Measurements from ENCODE around the gene FOXN4. TPM values are rescaled to one million over a fixed set of nuclear protein-coding genes. Genes with fewer than 3 reads are reported as not detected.
A peak's percentile ranks its signal among the peaks of the same experiment; 100 is the strongest.

Gene FOXN4
- total RNA-seq, 4 donors from 2014 or later, result not detected

DNA sequence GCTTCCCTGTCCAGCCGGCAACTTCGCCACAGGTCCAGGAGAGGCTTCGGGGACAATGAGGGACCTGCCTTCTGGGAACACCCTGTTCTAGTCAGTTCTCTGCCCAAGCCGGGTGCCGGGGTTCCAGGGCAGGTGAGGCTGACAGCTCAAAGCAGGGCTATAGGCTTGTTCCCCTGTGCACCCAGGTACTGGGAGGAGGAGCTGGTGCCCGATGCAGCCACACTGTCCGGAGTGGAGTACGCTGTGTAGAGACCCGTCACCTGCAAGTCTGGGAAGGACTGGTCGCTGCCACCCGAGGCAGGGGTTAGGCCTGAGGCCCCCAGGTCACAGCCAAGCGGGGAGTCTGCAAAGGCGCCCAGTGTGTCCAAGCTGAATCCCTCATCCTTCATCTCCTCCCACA is 29.6 kb downstream of the FOXN4 start:
- Histone ChIP-seq H3K36me3 (no peaks in the 10 kb centered on the region), H3K27me3 (no peaks in the 10 kb centered on the region), H3K27ac (no peak overlapping the region), H3K4me3 (no peak overlapping the region), H3K4me1 (peaks cover 8% of the 10 kb centered on the region), H3K9me3 (no peaks in the 10 kb centered on the region)
- no peak for TF ChIP-seq POLR2A (IDR thresholded peaks at IDR 0.05)
- TF ChIP-seq CTCF (IDR thresholded peaks at IDR 0.05), result no peak
- no peak for TF ChIP-seq POLR2AphosphoS5 (IDR thresholded peaks at IDR 0.05)
- TF ChIP-seq EP300 (IDR thresholded peaks at IDR 0.05), result no peak
- 96% methylated on average over 12 of the region's 13 CpGs for WGBS
- no peak for DNase-seq (ENCODE audit: low spot score in 2 of 2)

DNA sequence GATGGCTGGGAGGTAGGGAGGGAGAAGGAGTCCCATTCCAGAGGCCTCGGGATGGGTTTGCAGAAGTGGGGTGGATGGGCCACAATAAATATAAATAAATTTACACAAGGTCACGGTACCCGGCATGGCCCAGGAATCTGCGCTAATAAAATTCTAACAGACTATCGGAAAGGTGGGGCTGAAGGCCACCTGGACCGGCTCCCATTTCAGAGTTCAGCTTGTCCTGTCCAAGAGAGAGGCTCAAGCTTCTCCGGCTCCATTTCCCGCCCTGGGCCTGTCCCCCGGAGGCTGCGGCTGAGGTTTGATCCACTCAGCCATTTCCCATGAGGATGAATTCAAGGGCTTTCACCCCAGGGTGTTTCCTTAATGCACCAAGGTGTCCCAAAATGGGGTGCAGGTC is 30.2 kb downstream of the FOXN4 start:
- Histone ChIP-seq H3K27ac (no peak overlapping the region), H3K9me3 (no peaks in the 10 kb centered on the region), H3K27me3 (no peaks in the 10 kb centered on the region), H3K36me3 (no peaks in the 10 kb centered on the region), H3K4me1 (peaks cover 8% of the 10 kb centered on the region), H3K4me3 (no peak overlapping the region)
- WGBS, result 79% methylated on average over 7 of the region's 10 CpGs
- TF ChIP-seq POLR2AphosphoS5 (IDR thresholded peaks at IDR 0.05) (no peak), EP300 (IDR thresholded peaks at IDR 0.05) (no peak), POLR2A (IDR thresholded peaks at IDR 0.05) (no peak), CTCF (IDR thresholded peaks at IDR 0.05) (no peak)
- DNase-seq (ENCODE audit: low spot score in 2 of 2), result no peak

GRCh38 chr12:109277899-109278762 is 31.0 kb downstream of the FOXN4 start:
- H3K9me3 ChIP-seq, result no peaks in the 10 kb centered on the region
- H3K4me3 ChIP-seq, result no peak overlapping the region
- no peaks in the 10 kb centered on the region for H3K27me3 ChIP-seq
- no peak for DNase-seq (ENCODE audit: low spot score in 2 of 2)
- H3K36me3 ChIP-seq, result no peaks in the 10 kb centered on the region
- H3K4me1 ChIP-seq, result peaks cover 8% of the 10 kb centered on the region
- WGBS, result 33% methylated on average over 15 of the region's 15 CpGs
- TF ChIP-seq EP300 (IDR thresholded peaks at IDR 0.05) (no peak), POLR2AphosphoS5 (IDR thresholded peaks at IDR 0.05) (peak in 2 of 3 donors; percentile 21 to 44), CTCF (IDR thresholded peaks at IDR 0.05) (no peak)
- H3K27ac ChIP-seq, result peak overlapping the region; percentile 27

- Histone ChIP-seq H3K4me1 (peaks cover 8% of the 10 kb centered on the region), H3K4me3 (no peak overlapping the region), H3K27ac (no peak overlapping the region), H3K9me3 (no peaks in the 10 kb centered on the region), H3K27me3 (no peaks in the 10 kb centered on the region), H3K36me3 (no peaks in the 10 kb centered on the region)
- WGBS, result 93% methylated on average over 8 of the region's 8 CpGs
- DNase-seq (ENCODE audit: low spot score in 2 of 2), result no peak
- no peak for TF ChIP-seq POLR2AphosphoS5 (IDR thresholded peaks at IDR 0.05)
- TF ChIP-seq POLR2A (IDR thresholded peaks at IDR 0.05), result no peak
- TF ChIP-seq CTCF (IDR thresholded peaks at IDR 0.05), result no peak
- no peak for TF ChIP-seq EP300 (IDR thresholded peaks at IDR 0.05)
Measured at GRCh38 chr12:109277255-109277898, 31.7 kb downstream of the FOXN4 start.

DNA sequence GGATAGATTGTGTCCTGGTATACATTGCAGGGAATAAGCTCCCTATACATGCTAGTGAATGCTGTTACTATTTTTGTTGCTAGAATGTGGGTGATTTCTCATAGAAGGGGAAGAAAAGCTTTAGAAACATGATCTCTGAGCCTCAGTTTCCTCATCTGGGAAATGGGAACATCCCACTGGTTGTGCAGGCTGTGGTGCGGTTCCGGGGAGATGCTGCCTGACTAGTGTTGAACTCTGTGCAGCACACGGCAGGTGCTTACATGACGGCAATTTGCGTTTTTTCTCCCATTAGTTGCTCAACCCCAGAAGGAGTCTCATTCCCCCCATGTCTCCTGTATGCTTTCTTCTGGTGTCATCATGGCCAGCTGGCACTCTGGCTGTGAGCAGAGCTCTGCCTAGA is 32.9 kb downstream of the FOXN4 start:
- Histone ChIP-seq H3K4me1 (peaks cover 8% of the 10 kb centered on the region), H3K36me3 (no peaks in the 10 kb centered on the region), H3K4me3 (no peak overlapping the region), H3K27me3 (no peaks in the 10 kb centered on the region), H3K9me3 (no peaks in the 10 kb centered on the region), H3K27ac (no peak overlapping the region)
- 90% methylated on average over 5 of the region's 5 CpGs for WGBS
- TF ChIP-seq POLR2A (IDR thresholded peaks at IDR 0.05), result no peak
- no peak for TF ChIP-seq CTCF (IDR thresholded peaks at IDR 0.05)
- no peak for TF ChIP-seq POLR2AphosphoS5 (IDR thresholded peaks at IDR 0.05)
- no peak for TF ChIP-seq EP300 (IDR thresholded peaks at IDR 0.05)
- DNase-seq (ENCODE audit: low spot score in 2 of 2), result no peak

All from suprapubic skin (tissue), 4 donors.